ENCODE measurements around the gene BCAP29.

Gene BCAP29

GRCh38 chr7:107659666-107660065, 79.6 kb downstream of the BCAP29 start:
- FAIRE-seq: no peak
- DNase-seq (ENCODE audit: insufficient read length, low spot score): no peak
- TF ChIP-seq PAX5 (IDR thresholded peaks at IDR 0.05; ENCODE audit: insufficient read depth, low read length, severe bottlenecking) (no peak), POU2F2 (IDR thresholded peaks at IDR 0.05; ENCODE audit: low read depth, low read length) (no peak), POLR2A (IDR thresholded peaks at IDR 0.05; ENCODE audit: low read depth, low read length) (no peak), SPI1 (IDR thresholded peaks at IDR 0.05; ENCODE audit: low read depth, low read length) (no peak), POLR2AphosphoS5 (IDR thresholded peaks at IDR 0.05; ENCODE audit: low read depth, low read length) (no peak), TAF1 (IDR thresholded peaks at IDR 0.05; ENCODE audit: low read depth, low read length) (no peak)

- TF ChIP-seq POLR2AphosphoS5 (IDR thresholded peaks at IDR 0.05; ENCODE audit: low read depth, low read length) (no peak), PAX5 (IDR thresholded peaks at IDR 0.05; ENCODE audit: insufficient read depth, low read length, severe bottlenecking) (no peak), POLR2A (IDR thresholded peaks at IDR 0.05; ENCODE audit: low read depth, low read length) (no peak)
- FAIRE-seq: peak; percentile 35
- peak; percentile 29 for DNase-seq (ENCODE audit: insufficient read length, low spot score)
Measured at GRCh38 chr7:107660381-107661080, 80.5 kb downstream of the BCAP29 start, which contains the start of gene SLC26A4. Gene SLC26A4 (plus strand): TSS chr7:107660828. CDS start chr7:107661642, 814 bp downstream.

GRCh38 chr7:107661081-107661864, 81.2 kb downstream of the BCAP29 start:
- FAIRE-seq (peak; percentile 78), DNase-seq (ENCODE audit: insufficient read length, low spot score) (peak; percentile 44)
- TF ChIP-seq SPI1 (IDR thresholded peaks at IDR 0.05; ENCODE audit: low read depth, low read length) (no peak), PAX5 (IDR thresholded peaks at IDR 0.05; ENCODE audit: insufficient read depth, low read length, severe bottlenecking) (no peak), TAF1 (IDR thresholded peaks at IDR 0.05; ENCODE audit: low read depth, low read length) (no peak)

- FAIRE-seq: no peak
- no peak for TF ChIP-seq TAF1 (IDR thresholded peaks at IDR 0.05; ENCODE audit: low read depth, low read length)
- DNase-seq (ENCODE audit: insufficient read length, low spot score): no peak
Measured at GRCh38 chr7:107661865-107662379, 81.9 kb downstream of the BCAP29 start.

- FAIRE-seq (no peak), DNase-seq (ENCODE audit: insufficient read length, low spot score) (no peak)
- no peak for TF ChIP-seq SPI1 (IDR thresholded peaks at IDR 0.05; ENCODE audit: low read depth, low read length)
- no peak for TF ChIP-seq TAF1 (IDR thresholded peaks at IDR 0.05; ENCODE audit: low read depth, low read length)
- no peak for TF ChIP-seq POLR2A (IDR thresholded peaks at IDR 0.05; ENCODE audit: low read depth, low read length)
- TF ChIP-seq PAX5 (IDR thresholded peaks at IDR 0.05; ENCODE audit: insufficient read depth, low read length, severe bottlenecking): no peak
- no peak for TF ChIP-seq POU2F2 (IDR thresholded peaks at IDR 0.05; ENCODE audit: low read depth, low read length)
- TF ChIP-seq POLR2AphosphoS5 (IDR thresholded peaks at IDR 0.05; ENCODE audit: low read depth, low read length): no peak
Measured at GRCh38 chr7:107663196-107663595, 83.2 kb downstream of the BCAP29 start.

- FAIRE-seq: no peak
- DNase-seq (ENCODE audit: insufficient read length, low spot score): no peak
Measured at GRCh38 chr7:107666790-107667189, 86.7 kb downstream of the BCAP29 start.

GRCh38 chr7:107667341-107667740, 87.3 kb downstream of the BCAP29 start:
- TF ChIP-seq TAF1 (IDR thresholded peaks at IDR 0.05; ENCODE audit: low read depth, low read length) (no peak), POLR2AphosphoS5 (IDR thresholded peaks at IDR 0.05; ENCODE audit: low read depth, low read length) (no peak), POLR2A (IDR thresholded peaks at IDR 0.05; ENCODE audit: low read depth, low read length) (no peak), SPI1 (IDR thresholded peaks at IDR 0.05; ENCODE audit: low read depth, low read length) (no peak), PAX5 (IDR thresholded peaks at IDR 0.05; ENCODE audit: insufficient read depth, low read length, severe bottlenecking) (no peak), POU2F2 (IDR thresholded peaks at IDR 0.05; ENCODE audit: low read depth, low read length) (no peak)
- FAIRE-seq (no peak), DNase-seq (ENCODE audit: insufficient read length, low spot score) (no peak)

More at GRCh38 chr7:107666790-107667189, 86.7 kb downstream of the BCAP29 start:
- TF ChIP-seq TAF1 (IDR thresholded peaks at IDR 0.05; ENCODE audit: low read depth, low read length): no peak
- no peak for TF ChIP-seq PAX5 (IDR thresholded peaks at IDR 0.05; ENCODE audit: insufficient read depth, low read length, severe bottlenecking)
- no peak for TF ChIP-seq POU2F2 (IDR thresholded peaks at IDR 0.05; ENCODE audit: low read depth, low read length)
- no peak for TF ChIP-seq POLR2A (IDR thresholded peaks at IDR 0.05; ENCODE audit: low read depth, low read length)
- TF ChIP-seq POLR2AphosphoS5 (IDR thresholded peaks at IDR 0.05; ENCODE audit: low read depth, low read length): no peak
- no peak for TF ChIP-seq SPI1 (IDR thresholded peaks at IDR 0.05; ENCODE audit: low read depth, low read length)

GRCh38 chr7:107668296-107668695, 88.2 kb downstream of the BCAP29 start:
- DNase-seq (ENCODE audit: insufficient read length, low spot score) (no peak), FAIRE-seq (no peak)
- TF ChIP-seq POLR2AphosphoS5 (IDR thresholded peaks at IDR 0.05; ENCODE audit: low read depth, low read length) (no peak), TAF1 (IDR thresholded peaks at IDR 0.05; ENCODE audit: low read depth, low read length) (no peak), SPI1 (IDR thresholded peaks at IDR 0.05; ENCODE audit: low read depth, low read length) (no peak), POLR2A (IDR thresholded peaks at IDR 0.05; ENCODE audit: low read depth, low read length) (no peak), POU2F2 (IDR thresholded peaks at IDR 0.05; ENCODE audit: low read depth, low read length) (no peak), PAX5 (IDR thresholded peaks at IDR 0.05; ENCODE audit: insufficient read depth, low read length, severe bottlenecking) (no peak)

Data from GM12891 (cell line).